GM15510 (cell line): ENCODE data around the gene DRP2.

Experiments used
- POLR2A ChIP-seq: IDR thresholded peaks from 3 replicates; pipeline ENCODE4 v1.6.1; 2011; ENCODE audit warnings: borderline replicate concordance; ENCODE audit not compliant: insufficient read length; ENCODE audit errors: extremely low read depth

DRP2 gene

DNA sequence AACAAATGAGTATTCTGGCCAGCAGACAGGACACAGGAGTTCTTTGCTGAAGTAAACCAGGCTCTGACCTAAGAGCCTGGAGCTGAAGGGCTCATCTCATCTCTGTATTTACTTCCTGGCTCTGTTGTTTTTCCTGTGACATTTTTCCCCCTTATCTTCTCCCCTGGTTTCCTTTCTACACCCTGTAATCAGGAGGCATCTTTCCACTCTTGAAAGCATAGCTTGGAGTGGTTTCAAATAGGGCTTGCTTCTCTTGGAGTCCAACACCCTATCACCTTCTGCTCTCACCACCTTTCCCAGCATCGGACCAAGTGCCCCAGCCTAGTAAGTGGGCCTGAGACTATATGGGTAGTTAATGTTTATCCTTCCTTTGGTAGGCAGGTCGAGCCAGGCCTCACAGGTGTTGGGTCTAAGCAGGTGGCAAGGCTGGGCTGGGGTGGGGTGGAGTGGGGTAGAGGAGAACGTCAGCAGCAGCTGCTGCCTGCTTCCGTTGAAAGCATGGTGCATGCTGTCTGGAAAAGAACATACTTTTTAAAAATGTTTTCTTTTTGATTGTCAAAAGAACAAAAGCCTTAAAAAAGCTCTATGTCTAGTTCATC lies 1.2 kb downstream of the DRP2 start:
- TF ChIP-seq POLR2A, result no peak

DNA sequence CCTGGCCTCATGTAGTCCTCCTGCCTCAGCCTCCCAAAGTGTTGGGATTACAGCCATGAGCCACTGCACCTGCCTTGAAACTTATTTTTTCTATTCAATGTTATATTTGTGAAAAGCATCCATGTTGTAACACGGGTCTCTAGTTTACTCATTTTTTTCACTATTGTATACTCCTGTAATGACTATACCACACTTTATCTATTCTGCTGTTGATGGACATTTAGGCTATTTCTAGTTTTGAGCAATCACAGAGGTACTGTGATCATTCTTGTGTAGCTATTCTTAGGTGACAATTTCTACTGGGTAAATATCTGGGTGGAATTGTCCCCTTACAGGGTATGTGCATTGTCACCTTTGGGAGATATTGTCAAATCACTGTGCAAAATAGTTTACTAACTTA lies 3.6 kb downstream of the DRP2 start:
- no peak for TF ChIP-seq POLR2A

DNA sequence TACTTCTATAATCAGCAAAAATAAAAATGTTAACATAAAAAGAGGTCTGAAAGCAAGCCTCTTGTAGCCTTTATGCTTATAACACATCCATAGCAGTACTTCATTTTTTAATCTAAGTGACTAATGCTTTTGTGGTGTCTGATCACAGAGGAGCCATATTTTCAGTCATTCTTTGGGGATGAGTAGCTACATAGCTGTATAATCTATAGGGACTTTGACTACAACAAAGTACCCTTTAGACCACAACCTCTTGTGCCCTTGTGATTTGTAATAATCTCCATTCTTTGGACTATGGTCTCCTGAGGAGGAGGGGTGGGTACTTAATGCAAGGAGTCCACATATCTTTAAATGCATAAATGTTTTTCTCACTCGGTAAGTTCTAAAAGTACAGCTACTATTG lies 9.6 kb downstream of the DRP2 start:
- TF ChIP-seq POLR2A, result no peak

DNA sequence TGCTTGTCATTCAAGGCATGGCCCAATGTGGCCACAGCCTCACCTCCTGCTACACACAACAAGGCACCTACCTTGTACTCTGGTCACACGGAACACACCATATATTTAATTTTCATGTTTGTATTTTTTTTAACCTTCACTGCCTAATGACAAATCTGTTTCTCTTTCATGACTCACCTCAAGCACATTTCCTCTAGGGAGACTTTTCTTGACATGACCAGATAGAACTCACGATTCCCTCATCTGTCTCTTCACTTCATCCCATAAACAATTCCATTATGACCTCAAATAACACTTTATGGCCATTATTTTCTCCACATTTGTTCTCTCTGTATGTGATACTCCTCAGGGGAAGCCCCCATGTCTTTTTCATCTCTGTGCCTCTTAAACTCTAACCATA lies 11.1 kb downstream of the DRP2 start:
- TF ChIP-seq POLR2A, result no peak

DNA sequence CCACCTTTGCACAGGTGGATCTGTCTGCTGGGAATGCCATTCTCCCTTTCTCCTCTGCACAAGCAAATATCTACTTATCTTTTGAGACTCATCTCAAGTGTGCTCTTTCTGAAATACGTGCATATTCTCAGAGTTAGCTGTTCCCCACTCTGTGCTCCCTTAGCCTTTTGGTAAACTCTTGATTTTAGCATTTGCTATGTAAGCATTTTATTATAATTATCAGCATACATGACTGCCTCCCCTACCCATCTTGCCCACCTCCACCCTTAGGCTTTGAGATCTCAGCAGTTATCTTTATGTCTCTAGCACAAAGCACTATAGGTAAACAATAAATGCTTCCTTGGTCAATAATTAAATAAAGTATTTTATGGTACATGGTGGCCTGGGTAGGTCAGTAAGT lies 11.5 kb downstream of the DRP2 start:
- TF ChIP-seq POLR2A, result no peak

DNA sequence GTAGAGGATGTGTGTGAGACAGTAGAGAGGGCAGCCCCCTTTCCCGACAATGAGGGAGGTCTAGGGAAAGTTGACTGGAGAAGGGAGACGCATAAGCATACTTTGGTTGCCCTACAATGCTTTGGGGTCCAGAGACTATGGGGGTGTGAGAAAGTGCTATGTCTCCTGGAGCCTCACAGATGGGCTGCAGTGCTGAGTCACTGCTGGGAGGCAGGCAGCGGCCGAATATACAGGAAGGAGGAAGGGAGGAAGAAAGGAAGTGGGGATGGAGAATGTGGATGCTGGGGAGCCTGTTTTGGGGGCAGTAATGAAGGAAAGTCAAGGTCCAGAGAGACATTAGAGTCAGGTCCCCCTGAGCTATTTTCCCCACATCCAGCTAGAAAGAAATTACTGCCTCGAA lies 12.7 kb downstream of the DRP2 start:
- no peak for TF ChIP-seq POLR2A

DNA sequence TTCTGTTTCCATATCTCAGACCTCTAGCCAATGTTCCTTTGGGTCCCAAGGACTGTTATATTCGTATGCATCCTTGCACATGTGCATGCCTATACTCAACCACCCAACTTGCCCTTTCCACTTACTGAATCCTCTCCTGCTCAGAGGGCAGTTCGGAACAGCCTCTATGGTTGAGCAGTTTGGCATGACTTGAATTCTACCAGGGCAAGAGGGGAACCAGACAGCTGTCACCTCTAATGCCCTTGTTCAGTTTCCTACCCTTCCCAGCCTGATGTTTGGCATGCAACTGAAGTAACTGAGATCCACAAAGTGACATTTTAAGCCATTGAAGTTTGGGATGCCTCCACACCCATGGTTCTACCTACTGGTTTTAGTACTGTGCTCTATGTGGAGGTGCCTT lies 17.5 kb downstream of the DRP2 start:
- TF ChIP-seq POLR2A, result no peak

DNA sequence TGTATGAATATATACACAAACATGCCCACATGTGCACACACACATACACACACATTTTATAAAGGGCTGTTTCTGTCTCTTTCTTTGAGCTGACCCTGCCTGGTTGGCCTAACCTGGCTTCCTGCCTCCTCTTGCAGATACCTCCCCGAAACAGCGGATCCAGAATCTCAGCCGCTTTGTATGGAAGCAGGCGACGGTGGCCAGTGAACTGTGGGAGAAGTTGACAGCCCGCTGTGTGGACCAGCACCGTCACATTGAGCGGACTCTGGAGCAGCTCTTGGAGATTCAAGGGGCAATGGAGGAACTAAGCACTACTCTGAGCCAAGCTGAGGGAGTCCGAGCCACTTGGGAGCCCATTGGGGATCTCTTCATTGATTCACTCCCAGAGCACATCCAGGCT lies 21.9 kb downstream of the DRP2 start:
- TF ChIP-seq POLR2A, result no peak

DNA sequence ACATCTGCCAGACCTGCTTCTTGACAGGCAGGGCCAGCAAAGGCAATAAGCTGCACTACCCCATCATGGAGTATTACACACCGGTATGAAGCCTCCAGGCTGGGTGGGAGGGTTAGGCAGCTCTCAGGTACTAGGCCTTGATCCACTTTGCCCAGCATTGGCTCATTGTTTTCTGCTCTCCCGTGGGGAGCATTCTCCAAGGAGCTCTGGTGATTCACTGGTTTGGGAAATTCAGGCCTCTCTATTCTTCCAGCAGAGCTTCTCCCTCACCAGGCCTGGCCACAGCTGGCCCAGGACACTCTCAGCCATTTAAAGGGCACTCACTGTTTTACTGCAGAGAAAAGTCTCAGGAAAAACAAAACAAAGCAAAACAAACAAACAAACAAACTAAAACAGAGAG lies 33.0 kb downstream of the DRP2 start:
- TF ChIP-seq POLR2A, result no peak

DNA sequence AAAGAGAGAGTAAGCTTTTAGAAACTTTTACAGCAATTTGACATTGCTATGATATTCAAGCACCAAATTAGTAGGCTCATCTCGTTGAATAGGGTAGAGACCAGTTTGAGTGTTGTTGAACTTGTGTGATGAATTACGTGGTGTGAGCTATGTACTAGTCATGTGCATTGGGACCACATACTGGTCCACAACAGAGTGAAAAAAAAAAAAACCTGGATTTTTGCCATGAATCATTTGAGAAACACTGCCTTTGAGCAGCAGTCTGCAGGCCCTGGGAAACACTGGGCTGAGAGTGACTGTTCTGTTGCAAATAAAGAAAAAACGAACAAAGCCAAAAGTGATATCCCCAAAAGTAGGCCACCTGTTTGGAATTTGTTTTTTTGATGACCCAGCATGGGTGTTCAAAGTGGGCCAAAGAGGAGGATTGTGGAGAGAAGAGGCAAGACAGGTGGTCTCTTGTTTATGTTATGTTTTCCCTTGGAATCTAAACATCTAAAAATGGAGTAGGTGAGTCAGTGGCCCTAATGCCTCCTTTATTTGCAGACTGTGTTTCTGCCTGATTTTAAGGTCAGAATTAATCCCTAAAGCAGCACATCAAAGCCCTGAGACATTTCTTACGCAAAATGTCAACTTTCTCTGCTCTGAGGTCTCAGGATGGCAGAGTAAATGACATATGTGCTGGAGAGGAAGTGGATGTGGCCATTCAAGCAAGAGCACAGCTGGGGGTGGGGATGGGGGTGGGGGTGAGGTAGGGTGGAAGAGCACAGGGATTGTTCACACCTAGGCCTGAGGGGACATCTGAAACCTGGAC lies 38.1 kb downstream of the DRP2 start:
- no peak for TF ChIP-seq POLR2A

DNA sequence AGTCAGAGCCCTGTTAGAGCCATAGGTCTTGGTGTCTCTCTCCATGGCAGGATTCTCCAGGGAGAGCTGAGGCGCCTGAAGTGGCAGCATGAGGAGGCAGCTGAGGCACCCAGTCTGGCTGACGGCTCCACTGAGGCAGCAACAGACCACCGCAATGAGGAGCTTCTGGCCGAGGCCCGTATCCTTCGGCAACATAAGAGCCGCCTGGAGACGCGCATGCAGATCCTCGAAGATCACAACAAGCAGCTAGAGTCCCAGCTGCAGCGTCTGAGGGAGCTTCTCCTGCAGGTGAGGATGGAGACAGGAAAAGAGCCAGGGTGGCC lies 38.6 kb downstream of the DRP2 start:
- TF ChIP-seq POLR2A, result no peak

DNA sequence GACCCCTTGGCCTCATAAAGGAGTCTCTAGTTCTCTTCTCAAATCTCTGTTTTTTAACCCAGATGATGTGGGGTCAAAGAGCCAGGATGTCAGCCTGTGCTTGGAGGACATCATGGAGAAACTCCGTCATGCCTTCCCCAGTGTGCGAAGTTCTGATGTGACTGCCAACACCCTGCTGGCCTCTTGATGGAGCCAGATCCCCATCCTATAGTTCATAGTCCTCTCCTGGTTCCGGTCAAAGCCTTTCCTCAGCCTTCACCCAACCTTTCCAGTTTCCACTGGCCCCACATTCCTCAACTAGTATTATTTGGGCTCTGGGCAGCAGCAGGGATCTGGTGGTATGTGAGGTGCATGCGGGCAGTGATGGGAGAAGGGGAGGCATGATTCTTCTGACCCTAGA lies 40.8 kb downstream of the DRP2 start:
- no peak for TF ChIP-seq POLR2A

DNA sequence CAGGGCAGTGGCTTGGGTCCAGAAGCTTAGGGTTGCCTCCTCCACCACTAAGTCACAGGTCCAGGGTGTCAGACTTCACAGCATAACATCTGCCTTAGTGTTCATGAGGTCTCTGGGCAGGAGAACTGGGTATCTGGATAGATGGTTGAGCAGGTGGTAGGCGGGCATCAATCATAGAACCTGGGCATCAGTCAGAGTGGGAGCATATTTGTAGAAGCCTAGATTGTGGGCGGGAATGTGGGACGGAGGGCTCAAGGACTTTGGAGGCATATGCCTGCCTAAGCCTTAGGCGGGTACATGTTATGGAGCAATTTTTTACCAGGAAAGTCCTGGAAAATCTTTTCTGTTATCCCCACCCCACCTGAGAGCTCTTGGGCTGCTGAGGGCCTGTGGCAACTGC lies 43.0 kb downstream of the DRP2 start:
- TF ChIP-seq POLR2A, result no peak

DNA sequence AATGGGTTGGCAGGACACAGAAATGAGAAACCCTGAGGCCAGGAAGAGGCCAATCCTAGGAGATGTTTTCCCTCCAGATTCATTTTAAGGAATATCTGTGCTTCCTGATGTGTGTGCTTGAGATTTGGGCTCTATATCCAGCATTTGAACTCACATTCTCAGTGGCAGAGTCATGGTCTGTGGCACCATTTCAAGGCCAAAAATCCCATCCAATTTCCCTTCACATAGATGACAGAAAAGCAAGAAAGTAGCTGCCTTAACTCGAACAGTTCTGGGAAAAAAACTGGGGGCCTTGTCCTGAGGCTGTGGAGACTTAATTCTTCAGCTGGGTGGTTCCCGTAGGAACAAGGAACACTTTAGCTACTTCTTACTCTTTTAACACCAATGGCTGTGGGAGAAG lies 44.2 kb downstream of the DRP2 start:
- TF ChIP-seq POLR2A, result no peak

DNA sequence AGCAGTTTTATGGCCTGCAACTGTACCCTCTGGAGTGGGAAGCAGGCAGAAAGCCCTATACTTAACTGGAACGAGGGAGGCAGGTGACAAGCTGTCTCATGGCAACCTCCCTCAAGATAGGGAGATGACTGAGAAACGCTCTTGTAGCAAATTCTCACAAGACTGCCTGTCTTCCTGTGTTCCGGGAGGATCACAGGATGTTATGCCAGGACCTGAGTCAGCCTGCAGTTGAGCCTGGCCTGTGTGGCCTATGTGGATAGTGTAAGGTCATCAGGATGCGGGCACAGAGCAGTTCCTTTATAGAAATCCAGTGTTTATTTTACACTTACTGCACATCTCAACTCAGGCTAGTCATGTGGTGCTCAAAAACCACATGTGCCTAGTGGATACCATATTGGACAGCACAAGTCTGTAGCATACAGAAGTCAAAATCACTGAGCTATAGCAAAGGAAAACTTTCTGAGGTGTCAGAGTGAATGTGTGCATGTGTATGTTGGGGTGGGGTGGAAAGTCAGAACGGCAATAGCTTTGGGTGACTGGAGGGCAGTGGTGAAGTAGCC lies 46.4 kb downstream of the DRP2 start:
- no peak for TF ChIP-seq POLR2A

DNA sequence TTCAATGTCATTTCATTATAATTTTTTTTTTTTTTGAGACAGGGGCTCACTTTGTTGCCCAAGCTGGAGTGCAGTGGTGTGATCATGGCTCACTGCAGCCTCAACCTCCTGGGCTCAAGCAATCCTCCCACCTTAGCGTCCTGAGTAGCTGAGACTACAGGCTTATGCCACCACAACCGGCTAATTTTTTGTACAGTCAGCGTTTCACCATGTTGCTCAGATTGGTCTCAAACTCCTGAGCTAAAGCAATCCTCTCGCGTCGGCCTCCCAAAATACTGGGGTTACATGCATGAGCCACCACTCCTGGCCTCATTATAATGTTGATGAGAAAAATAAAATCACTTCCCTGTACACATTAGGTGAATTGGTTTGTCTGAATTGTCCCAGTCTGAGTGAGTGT lies 54.6 kb downstream of the DRP2 start:
- TF ChIP-seq POLR2A, result no peak

DNA sequence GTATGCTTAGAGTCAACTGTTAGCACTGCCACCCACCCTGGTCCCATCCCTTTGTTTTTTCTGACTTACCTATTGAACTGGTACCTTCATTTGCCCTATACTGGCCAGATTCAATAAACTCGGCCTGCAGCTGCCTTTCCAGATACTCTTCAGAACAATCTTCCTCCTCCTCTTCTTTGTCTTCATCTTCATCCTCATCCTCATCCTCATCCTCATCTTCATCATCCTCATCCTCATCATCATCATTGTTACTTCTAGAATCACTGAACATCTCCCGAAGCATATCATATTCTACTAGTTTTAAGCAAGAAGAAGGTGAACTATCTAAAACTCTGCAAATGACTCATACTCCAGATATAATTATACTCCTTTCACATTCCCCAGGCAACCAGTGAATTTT lies 56.7 kb downstream of the DRP2 start:
- no peak for TF ChIP-seq POLR2A

DNA sequence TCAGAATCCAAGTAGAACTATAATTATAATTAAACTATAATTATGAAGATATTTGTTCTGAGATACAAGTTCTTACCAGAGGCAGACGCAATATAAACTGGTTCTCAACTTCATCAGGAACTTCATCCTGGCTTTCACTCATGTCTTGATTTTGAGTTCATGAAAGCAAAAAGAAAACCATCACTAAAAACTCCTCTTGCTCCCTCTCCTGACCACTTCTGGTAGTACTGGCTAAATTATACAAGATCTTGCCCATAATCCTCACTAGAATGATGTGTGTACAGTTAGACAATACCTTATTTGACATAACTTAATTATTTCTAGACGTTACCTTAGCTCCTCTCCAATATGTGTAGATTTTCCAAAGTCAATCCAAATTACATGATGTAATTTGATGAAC lies 67.8 kb downstream of the DRP2 start:
- no peak for TF ChIP-seq POLR2A
